BE2C (cell line): ENCODE measurements around the gene NAT16.

Source experiments
- DNase-seq: peaks from one replicate; pipeline ENCODE4 v3.0.0-alpha.2; 2020
- H3K27me3 ChIP-seq: fragments of 250-450 bp; sonication (Bioruptor Pico); 2 replicates; pipeline ENCODE4 v1.5.1; 2020; ENCODE audit warnings: mild to moderate bottlenecking
- H3K36me3 ChIP-seq: fragments of 250-450 bp; sonication (Bioruptor Pico); 2 replicates; pipeline ENCODE4 v1.5.1; 2020; ENCODE audit warnings: mild to moderate bottlenecking
- H3K4me1 ChIP-seq: fragments of 250-450 bp; sonication (Bioruptor Pico); 2 replicates; pipeline ENCODE4 v1.5.1; 2020
- H3K4me3 ChIP-seq: 2 replicates; pipeline ENCODE4 v1.5.1; 2011; ENCODE audit warnings: low read depth, low read length
- H3K9me3 ChIP-seq: fragments of 250-450 bp; sonication (Bioruptor Pico); 2 replicates; pipeline ENCODE4 v1.5.1; 2020
- TF ChIP-seq, protein P1 (sequence below): IDR thresholded peaks from 2 replicates; pipeline ENCODE4 v1.5.1; 2012; ENCODE audit warnings: mild to moderate bottlenecking, low read depth, low read length

NAT16 gene

GRCh38 chr7:101165958-101166647 is 14.0 kb downstream of the NAT16 start:
- H3K4me1 ChIP-seq = peaks cover 16% of the 10 kb centered on the region
- H3K9me3 ChIP-seq = no peaks in the 10 kb centered on the region
- peaks cover 8% of the 10 kb centered on the region; the same call in 1 of the 2 replicates for H3K36me3 ChIP-seq
- DNase-seq = no peak
- TF ChIP-seq, protein P1, sequence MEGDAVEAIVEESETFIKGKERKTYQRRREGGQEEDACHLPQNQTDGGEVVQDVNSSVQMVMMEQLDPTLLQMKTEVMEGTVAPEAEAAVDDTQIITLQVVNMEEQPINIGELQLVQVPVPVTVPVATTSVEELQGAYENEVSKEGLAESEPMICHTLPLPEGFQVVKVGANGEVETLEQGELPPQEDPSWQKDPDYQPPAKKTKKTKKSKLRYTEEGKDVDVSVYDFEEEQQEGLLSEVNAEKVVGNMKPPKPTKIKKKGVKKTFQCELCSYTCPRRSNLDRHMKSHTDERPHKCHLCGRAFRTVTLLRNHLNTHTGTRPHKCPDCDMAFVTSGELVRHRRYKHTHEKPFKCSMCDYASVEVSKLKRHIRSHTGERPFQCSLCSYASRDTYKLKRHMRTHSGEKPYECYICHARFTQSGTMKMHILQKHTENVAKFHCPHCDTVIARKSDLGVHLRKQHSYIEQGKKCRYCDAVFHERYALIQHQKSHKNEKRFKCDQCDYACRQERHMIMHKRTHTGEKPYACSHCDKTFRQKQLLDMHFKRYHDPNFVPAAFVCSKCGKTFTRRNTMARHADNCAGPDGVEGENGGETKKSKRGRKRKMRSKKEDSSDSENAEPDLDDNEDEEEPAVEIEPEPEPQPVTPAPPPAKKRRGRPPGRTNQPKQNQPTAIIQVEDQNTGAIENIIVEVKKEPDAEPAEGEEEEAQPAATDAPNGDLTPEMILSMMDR = no peak
- peaks cover 15% of the 10 kb centered on the region for H3K27me3 ChIP-seq
- peak overlapping the region; percentile 97 for H3K4me3 ChIP-seq

DNA sequence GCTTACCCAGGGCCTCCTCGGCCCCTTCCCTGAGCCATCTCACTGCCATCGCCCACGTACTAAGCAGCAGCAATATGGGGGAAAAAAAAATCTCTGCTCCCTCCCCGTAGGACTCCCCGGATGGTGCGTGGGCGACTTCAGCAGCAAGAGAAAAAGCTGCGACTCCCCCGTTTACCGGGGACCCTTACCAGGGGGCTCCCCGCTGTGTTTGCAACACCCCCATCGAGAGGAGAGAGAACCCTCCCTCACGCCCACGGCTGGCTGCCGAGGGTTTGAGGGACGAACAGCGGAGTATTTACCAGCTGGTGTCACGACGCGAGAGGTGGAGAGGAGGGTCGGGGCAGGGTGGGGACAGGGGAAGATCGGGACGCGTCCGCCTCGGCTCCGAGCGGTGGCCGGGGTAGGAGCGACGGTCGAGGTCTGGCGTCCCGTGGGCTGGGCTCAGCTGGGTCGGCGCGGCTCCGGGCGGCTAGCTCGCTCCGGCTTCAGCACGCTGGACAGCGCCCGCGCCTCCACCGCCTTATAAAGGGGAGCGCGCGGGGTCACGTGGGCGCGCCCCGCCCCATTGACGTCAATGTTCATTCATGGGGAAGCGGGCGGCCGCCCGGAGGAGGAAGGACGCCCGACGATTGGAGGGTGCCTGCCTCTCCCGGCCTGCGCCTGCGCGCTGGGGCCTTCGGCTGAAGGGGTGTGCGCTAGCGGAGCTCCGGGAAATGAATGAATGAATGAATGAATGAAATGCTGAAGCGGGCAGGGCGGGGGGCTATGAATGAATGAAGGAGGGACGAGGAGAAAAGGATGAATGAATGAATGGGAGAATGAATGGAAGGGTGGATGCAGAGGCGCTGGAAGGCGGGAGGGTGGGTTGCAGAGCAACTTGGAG is 14.8 kb downstream of the NAT16 start, which contains the start of gene VGF:
TSS of gene VGF (minus strand) at position 495 of the 883 bp plus-strand sequence. CDS start 726 bp downstream, outside the sequence.
- Histone ChIP-seq H3K9me3 (no peaks in the 10 kb centered on the region), H3K4me1 (peaks cover 17% of the 10 kb centered on the region), H3K27me3 (peaks cover 7% of the 10 kb centered on the region), H3K4me3 (peak within 1 kb of the TSS; percentile 97), H3K36me3 (peaks cover 8% of the 10 kb centered on the region)
- TF ChIP-seq, protein P1 = no peak
- peak; percentile 98 for DNase-seq

DNA sequence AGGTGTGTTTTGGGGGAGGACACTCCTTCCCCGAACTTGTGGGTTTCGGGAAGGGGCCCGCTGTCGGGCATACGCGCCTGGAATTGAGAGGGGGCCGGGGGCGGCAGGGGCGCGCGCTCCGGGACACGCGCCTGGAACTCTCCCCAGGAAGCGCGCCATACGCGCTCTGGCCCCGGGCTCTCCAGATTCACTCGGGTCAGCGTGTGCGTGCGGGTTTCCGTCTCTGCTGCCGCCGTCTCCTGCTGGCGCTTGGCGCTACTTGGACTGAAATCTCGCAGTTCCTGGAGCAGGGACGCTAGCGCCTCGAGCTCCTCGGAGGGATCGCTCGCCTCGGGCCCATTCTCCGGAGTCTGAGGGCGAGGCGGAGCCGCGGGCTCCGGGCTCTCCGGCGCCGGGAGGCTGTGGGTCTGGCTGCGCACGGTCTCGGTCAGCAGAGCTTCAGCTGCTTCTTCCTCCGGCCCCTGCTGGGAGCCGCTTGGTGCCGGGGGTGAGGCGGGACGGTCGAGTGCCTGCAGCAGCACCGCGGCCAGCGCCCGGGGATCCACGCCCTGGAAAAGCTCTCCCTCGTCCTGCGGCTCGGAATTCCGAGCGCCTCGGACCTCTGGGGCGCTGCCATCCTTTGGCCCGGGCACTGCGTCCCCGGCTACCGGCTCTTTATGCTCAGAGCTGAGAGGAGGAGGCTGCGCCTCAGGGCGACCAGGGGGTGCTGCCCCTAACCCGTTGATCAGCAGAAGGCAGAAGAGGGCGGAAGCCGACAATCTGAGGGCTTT is 15.8 kb downstream of the NAT16 start:
- peak; percentile 46 for DNase-seq
- H3K4me1 ChIP-seq = peaks cover 18% of the 10 kb centered on the region
- TF ChIP-seq, protein P1 = no peak
- peaks cover 2% of the 10 kb centered on the region; the same call in 1 of the 2 replicates for H3K27me3 ChIP-seq
- peak overlapping the region; percentile 97 for H3K4me3 ChIP-seq
- H3K36me3 ChIP-seq = peaks cover 8% of the 10 kb centered on the region
- H3K9me3 ChIP-seq = no peaks in the 10 kb centered on the region

GRCh38 chr7:101163279-101164070 is 16.6 kb downstream of the NAT16 start:
- H3K9me3 ChIP-seq = no peaks in the 10 kb centered on the region
- TF ChIP-seq, protein P1 = no peak

DNA sequence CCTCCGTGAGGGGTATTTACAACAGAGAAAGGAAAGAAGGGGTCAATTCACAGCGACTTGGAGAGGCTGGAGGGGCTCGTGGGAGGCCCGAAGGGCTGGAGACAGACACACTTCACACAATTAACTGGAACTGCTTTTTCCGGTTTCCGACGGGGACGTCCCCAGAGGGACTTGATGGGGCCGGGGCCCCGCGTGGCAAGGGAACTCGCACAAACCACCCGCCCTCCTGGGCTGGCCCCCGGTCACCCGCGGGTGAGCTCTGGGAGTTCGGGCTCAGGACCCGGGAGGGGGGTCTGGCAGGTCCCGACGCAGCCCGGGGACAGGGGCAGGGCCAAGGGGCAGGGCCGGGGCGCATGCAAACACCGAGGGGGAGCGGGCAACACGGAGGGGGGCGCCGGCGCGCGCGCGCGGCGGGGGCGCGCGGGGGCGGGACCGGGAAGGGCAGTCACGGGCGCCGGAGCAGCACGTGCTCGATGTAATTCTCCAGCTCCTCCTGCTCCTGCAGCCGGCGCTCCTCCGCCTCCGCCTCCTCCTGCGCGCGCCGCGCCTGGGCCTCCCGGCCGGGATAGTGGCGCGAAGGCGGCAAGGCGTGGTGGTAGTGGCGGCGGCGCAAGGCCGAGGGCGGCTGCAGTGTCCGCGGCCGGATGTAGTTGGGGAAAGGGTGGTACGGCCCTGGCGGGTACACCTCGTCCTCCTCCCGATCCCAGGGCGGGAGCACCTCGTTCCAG is 17.4 kb downstream of the NAT16 start:
- DNase-seq = peak; percentile 90
- H3K4me1 ChIP-seq = peaks cover 11% of the 10 kb centered on the region; the same call in 1 of the 2 replicates

More at GRCh38 chr7:101163279-101164070, 16.6 kb downstream of the NAT16 start:
- H3K4me3 ChIP-seq = peak overlapping the region; percentile 97
- H3K36me3 ChIP-seq = peaks cover 15% of the 10 kb centered on the region
- H3K4me1 ChIP-seq = peaks cover 16% of the 10 kb centered on the region
- H3K27me3 ChIP-seq = no peaks in the 10 kb centered on the region
- peak; percentile 77 for DNase-seq

More for the DNA sequence above, 17.4 kb downstream of the NAT16 start:
- TF ChIP-seq, protein P1 = no peak
- Histone ChIP-seq H3K4me3 (peak overlapping the region; percentile 57), H3K27me3 (no peaks in the 10 kb centered on the region), H3K9me3 (no peaks in the 10 kb centered on the region), H3K36me3 (peaks cover 15% of the 10 kb centered on the region)
